NCI-H187 treated with DMSO at 0.1 percent for 48 hours (cell line): ENCODE results near the gene PRKCE.

Experiments used
- DNase-seq: peaks from one replicate; lab custom pipeline; 2025; lab: John Stamatoyannopoulos, UW

The PRKCE gene

GRCh38 chr2:46146866-46147502, 495.5 kb downstream of the PRKCE start:
- DNase-seq, result no peak

GRCh38 chr2:46147626-46148368, 496.3 kb downstream of the PRKCE start:
- no peak for DNase-seq

GRCh38 chr2:46148369-46148736, 496.9 kb downstream of the PRKCE start:
- DNase-seq, result no peak

- DNase-seq, result no peak
Observed at GRCh38 chr2:46150445-46150955, 499.0 kb downstream of the PRKCE start.

DNA sequence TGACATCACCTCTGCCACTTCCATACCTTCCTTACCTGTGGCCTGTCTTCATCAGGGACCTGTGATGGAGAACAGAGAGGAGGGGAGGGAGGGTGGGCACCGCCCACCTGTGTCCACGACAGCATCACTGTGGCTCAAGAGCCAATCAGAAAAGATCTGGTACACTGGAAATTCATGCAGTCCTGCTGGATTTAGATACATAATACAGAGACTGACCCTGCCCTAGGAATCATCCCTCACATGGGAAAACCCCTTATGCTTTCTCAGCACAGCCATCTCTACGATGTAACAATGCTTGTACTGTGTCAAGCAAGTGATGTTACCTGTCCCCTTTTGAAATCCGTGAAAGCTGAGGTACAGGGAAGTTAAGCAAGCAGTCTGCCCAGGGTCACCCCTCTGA, 500.1 kb downstream of the PRKCE start:
- DNase-seq, result no peak

- DNase-seq, result no peak
Observed at GRCh38 chr2:46153996-46154753, 502.7 kb downstream of the PRKCE start.

GRCh38 chr2:46157072-46157965, 505.8 kb downstream of the PRKCE start:
- no peak for DNase-seq

DNA sequence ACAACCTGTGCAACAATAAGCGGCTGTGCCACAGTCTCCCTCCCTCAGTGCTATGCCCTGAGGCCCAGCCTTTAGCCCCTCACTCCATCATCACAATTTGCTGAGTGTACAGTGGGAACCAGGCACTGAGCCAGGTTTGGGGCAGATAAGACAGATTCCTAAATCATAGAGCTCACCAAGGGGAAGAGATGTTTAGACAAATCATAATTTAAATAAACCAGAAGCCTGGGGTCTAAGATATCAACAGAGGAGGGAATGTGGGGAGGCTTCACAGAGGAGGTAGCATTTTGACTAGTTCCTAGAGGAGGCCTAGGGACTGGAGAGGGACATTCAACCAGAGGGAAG, 506.5 kb downstream of the PRKCE start:
- no peak for DNase-seq

GRCh38 chr2:46158661-46159060, 507.2 kb downstream of the PRKCE start:
- DNase-seq, result no peak

DNA sequence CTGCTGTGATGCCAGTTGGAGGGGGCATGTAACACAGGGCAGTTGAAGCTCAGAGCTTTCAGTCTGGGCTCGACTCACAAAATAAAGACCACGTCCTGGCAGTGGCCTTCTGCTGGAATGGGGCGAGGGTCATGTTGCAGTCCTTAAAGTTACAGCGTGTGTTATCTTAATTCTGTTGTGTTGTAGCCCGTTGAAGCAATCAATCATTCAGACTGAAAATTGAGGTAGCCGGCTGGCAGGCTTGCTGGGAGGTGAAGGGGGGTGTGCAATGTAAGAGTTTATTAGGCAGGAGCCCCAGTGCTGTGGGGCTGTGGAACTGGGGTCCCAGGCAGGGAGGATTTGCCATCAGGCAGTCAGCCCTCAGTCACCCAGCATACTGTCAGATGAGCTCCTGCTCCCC, 508.9 kb downstream of the PRKCE start:
- DNase-seq, result no peak

DNA sequence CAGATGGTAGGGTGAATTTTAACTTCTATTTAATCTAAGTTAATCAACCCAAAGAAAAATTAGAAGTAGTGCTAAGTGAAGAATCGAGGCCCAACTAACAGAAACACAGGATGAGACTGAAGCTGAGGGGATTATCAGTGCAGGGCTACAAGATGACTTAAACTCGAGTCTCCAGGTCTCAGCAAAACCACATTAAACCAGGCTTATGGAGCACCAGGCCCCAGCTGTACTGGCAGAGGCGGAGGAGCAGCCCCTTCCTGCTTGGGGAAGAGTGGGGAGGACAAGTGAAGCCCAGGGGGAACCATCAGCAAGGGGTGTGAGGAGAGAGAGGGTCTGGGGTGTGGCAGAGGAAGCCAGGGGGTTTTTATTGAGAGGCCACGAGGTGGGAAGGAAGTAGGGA, 509.8 kb downstream of the PRKCE start:
- no peak for DNase-seq

DNA sequence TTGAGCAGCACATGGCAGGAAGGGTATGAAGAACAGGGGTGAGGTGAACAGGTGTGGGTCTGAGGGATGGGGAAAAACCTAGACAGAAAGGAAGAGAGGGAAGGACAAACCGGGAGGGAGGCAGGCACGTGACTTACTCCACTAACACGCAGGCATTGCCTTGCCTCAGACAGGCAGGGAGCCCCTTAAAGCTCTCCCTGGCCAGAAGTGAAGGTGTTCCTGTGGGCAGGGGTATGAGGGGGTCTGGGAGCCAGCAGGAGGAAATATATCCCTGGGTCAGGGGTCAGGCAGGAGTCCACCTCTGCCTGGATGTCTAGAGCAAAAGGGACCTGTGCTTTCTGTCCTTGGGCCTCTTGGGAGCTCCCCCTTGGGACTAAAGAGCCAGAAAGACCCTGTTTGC, 510.4 kb downstream of the PRKCE start:
- DNase-seq, result no peak

- no peak for DNase-seq
Observed at GRCh38 chr2:46162329-46163097, 511.0 kb downstream of the PRKCE start.

GRCh38 chr2:46163098-46163430, 511.6 kb downstream of the PRKCE start:
- DNase-seq, result no peak

- DNase-seq, result no peak
Observed at GRCh38 chr2:46163804-46164528, 512.5 kb downstream of the PRKCE start.

GRCh38 chr2:46164529-46165301, 513.2 kb downstream of the PRKCE start:
- DNase-seq, result no peak

GRCh38 chr2:46165916-46166315, 514.4 kb downstream of the PRKCE start:
- DNase-seq, result no peak

- DNase-seq, result no peak
Observed at GRCh38 chr2:46167406-46167805, 515.9 kb downstream of the PRKCE start.

DNA sequence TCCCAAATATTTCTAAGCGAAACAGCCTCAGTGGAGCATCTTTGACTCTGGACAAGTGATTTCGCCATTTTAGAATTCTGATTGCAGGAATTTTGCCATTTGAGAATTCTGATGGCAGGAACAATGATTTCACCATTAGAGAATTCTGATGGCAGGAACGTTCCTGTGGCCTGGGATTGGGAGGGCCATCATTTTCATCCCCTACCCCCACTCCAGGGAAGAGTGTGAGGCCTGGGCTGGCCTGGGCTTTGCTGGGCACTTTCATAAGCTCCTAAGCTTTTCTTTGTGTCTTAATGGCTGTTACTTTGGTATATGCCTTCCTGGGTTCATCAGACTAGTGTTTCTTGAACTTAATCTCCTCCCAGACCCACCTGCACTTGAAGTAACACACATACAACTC, 516.4 kb downstream of the PRKCE start:
- DNase-seq, result no peak

DNA sequence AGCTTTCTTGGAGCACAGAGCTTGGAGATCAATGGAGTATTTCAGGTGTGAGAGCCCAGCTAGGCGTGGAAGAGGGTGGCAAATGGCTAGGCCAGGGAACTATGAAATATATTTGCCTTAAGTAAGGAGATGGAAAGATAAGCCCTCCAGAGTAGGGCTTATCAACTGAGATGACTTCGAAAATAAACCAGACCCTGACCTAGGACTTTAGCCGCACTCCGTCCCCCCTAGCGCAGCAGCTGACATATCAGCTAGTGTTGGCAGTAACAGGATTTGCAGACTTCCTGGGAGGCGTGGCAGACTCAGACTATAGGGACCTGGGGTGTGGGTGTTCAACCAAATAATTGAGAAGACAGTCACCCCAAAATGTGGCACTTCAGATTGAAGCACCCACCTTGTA, 518.0 kb downstream of the PRKCE start:
- DNase-seq, result no peak
